SU-DHL-6 (cell line): ENCODE results near the gene ALDH1L2.

ENCODE experiments used
- CTCF ChIP-seq: fragments of 200-600 bp; sonication (generic); IDR thresholded peaks from one replicate; pipeline ENCODE4 v1.5.1; 2017; ENCODE audit warnings: antibody characterized with exemption, mild to moderate bottlenecking, low read length, moderate library complexity; ENCODE audit not compliant: insufficient read depth, poor library complexity, severe bottlenecking
- EZH2phosphoT487 ChIP-seq: fragments of 200-600 bp; sonication (generic), shearing (Covaris generic); conservative IDR thresholded peaks from 2 replicates; pipeline ENCODE4 v1.6.1; 2018; ENCODE audit warnings: mild to moderate bottlenecking, antibody characterized with exemption, low read length, moderate library complexity, mixed read lengths

- TF ChIP-seq CTCF (no peak), EZH2phosphoT487 (no peak)
Measured at GRCh38 chr12:104976703-104977102, 107.6 kb downstream of the ALDH1L2 start.
